ENCODE results near the gene PPP1R14C.

- TF ChIP-seq PAX8 (IDR thresholded peaks at IDR 0.05) (no peak), RCOR1 (conservative IDR thresholded peaks at IDR 0.05; ENCODE audit: low read depth, low read length) (no peak), NR2C1 (IDR thresholded peaks at IDR 0.05) (no peak), STAT3 (IDR thresholded peaks at IDR 0.05; ENCODE audit: low read depth, low read length) (no peak), ATF3 (IDR thresholded peaks at IDR 0.05; ENCODE audit: borderline replicate concordance, extremely low read depth, low read depth, low read length) (no peak), SIN3A (IDR thresholded peaks at IDR 0.05; ENCODE audit: low read depth, low read length) (no peak)
- TF ChIP-seq, protein P1, sequence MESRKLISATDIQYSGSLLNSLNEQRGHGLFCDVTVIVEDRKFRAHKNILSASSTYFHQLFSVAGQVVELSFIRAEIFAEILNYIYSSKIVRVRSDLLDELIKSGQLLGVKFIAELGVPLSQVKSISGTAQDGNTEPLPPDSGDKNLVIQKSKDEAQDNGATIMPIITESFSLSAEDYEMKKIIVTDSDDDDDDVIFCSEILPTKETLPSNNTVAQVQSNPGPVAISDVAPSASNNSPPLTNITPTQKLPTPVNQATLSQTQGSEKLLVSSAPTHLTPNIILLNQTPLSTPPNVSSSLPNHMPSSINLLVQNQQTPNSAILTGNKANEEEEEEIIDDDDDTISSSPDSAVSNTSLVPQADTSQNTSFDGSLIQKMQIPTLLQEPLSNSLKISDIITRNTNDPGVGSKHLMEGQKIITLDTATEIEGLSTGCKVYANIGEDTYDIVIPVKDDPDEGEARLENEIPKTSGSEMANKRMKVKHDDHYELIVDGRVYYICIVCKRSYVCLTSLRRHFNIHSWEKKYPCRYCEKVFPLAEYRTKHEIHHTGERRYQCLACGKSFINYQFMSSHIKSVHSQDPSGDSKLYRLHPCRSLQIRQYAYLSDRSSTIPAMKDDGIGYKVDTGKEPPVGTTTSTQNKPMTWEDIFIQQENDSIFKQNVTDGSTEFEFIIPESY (IDR thresholded peaks at IDR 0.05): no peak
- TF ChIP-seq, protein P2, sequence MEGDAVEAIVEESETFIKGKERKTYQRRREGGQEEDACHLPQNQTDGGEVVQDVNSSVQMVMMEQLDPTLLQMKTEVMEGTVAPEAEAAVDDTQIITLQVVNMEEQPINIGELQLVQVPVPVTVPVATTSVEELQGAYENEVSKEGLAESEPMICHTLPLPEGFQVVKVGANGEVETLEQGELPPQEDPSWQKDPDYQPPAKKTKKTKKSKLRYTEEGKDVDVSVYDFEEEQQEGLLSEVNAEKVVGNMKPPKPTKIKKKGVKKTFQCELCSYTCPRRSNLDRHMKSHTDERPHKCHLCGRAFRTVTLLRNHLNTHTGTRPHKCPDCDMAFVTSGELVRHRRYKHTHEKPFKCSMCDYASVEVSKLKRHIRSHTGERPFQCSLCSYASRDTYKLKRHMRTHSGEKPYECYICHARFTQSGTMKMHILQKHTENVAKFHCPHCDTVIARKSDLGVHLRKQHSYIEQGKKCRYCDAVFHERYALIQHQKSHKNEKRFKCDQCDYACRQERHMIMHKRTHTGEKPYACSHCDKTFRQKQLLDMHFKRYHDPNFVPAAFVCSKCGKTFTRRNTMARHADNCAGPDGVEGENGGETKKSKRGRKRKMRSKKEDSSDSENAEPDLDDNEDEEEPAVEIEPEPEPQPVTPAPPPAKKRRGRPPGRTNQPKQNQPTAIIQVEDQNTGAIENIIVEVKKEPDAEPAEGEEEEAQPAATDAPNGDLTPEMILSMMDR (IDR thresholded peaks at IDR 0.05 in 2 of 3, conservative IDR thresholded peaks at IDR 0.05 in 1 of 3; ENCODE audit: control insufficient read depth in 2 of 3, extremely low read depth in 1 of 3, insufficient read depth in 1 of 3, low read depth in 3 of 3, low read length in 3 of 3): no peak
- TF ChIP-seq, protein P3, sequence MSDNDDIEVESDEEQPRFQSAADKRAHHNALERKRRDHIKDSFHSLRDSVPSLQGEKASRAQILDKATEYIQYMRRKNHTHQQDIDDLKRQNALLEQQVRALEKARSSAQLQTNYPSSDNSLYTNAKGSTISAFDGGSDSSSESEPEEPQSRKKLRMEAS (IDR thresholded peaks at IDR 0.05; ENCODE audit: low read depth, low read length): no peak
Observed at GRCh38 chr6:150271501-150272263, 128.8 kb downstream of the PPP1R14C start.

All from GM12878 (cell line).